DMS53 treated with DMSO at 0.1 percent for 48 hours (cell line): ENCODE data around the gene ZNHIT6.
"Not testable (repeated sequence)": the region's sequence is repeated elsewhere in the genome, so short reads cannot be mapped to it uniquely, and the experiment has no call there.

Experiments
- DNase-seq: peaks from one replicate; lab custom pipeline; 2025; ENCODE audit not compliant: unreplicated experiment; lab: John Stamatoyannopoulos, UW

The ZNHIT6 gene

GRCh38 chr1:85672031-85672660, 36.1 kb downstream of the ZNHIT6 start:
- DNase-seq = no peak

GRCh38 chr1:85665932-85666331, 42.3 kb downstream of the ZNHIT6 start:
- DNase-seq = no peak

- no peak for DNase-seq
Measured at GRCh38 chr1:85663382-85663781, 44.9 kb downstream of the ZNHIT6 start.

DNA sequence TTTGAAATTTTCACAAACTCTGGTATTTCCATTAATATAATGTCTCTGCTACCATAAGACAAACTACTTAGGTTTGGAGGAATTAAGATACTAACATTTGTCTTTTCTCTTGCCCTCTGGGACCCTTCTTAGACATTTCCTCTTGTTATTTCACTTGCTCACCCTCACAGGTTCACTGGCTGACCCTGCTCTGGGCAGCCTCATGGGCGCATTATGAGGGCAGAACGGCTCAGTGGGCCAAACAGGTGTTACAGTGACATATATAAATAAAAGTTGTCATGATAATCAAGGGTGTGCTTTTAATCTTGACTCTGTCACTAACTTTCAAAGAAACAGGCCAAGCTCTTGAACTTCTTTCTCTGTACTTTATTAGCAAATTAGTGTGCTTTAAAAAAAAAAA, 46.5 kb downstream of the ZNHIT6 start:
- no peak for DNase-seq

DNA sequence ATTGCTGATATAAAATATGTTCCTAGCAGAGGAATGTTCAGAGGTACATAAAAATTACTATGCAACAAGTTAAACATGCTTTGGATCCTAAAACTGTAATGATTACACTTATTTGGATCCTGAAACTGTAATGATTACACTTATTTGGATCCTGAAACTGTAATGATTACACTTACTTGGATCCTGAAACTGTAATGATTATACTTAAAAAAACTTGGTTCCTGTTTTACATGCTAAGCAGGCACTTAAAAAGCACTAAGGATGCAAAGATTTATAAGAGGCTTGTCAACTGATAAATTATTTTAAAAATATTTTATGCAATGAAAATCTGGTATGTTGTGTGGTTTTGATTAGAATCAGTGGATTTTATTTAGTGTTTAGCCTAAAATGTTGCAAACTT, 47.7 kb downstream of the ZNHIT6 start:
- no peak for DNase-seq

- DNase-seq = no peak
Measured at GRCh38 chr1:85659174-85659573, 49.1 kb downstream of the ZNHIT6 start.

DNA sequence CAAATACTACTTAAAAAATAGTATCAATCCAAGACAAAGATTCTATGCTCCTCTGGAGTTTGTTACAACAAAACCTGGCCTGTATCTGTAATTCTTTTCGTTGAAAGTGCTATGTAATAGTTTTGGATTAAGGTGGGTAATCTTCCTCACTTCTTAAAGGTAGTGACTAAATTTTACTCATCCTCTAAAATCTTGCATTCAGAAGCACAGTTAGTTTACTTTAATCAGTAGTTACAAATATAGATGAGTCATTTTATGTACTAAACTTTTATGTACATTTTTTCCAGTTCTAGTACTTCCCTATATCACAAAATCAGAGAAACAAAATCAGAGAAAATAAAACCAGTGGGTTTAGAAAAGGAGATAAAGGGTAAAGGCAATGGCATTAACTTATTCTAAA, 51.3 kb downstream of the ZNHIT6 start:
- no peak for DNase-seq

GRCh38 chr1:85656256-85656655, 52.0 kb downstream of the ZNHIT6 start:
- no peak for DNase-seq

DNA sequence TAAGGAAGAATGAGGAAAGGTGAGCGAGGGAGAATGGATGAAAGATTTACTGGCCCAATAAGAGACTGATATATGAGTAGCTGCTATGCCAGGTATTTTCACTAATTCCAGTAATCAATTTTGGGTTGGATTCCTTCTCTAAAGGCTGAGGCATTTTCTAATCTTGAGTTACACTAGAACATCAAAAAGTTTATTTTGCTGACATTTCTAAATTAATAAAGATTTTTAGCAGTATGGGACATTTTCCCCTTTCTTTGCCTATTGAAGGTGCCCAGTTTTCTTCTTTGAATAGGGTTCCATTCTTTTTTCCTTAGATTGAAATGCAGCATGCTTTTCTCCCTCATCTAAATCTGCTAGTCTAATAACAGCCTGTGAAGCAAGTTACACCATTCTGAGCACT, 52.9 kb downstream of the ZNHIT6 start:
- DNase-seq = no peak

DNA sequence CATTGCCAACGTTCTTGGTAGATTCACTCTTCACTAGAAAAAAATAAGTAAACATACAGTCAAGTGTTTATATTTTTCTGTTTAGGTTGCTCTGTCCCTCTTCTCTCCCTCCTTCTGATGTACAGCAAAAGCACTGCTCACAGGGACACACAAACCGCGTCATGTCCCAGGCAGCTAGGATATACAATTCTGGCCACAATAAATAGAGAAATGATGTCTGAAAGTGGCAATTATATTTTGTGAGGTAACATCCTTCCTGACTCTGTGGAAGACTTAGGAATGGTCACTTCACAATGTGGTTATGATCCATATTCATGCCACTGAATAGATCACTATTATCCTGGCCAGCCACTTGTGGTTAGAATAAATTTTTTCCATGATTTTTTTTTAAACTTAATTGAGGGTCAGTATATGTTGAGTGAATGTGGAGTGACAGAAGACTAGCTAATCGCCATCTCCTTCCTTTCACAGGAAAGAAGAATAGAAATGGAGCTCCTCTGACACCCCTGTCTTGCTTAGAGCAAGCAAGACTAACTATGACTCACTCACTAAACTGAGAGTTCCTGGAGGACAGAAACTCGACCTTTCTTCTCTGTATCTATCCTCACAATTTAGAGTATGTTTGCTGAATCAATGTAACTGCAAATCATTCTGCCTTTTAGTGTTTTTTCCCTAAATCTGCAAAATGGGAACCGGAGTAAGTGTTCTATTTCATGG, 54.0 kb downstream of the ZNHIT6 start:
- peak; percentile 10 for DNase-seq

DNA sequence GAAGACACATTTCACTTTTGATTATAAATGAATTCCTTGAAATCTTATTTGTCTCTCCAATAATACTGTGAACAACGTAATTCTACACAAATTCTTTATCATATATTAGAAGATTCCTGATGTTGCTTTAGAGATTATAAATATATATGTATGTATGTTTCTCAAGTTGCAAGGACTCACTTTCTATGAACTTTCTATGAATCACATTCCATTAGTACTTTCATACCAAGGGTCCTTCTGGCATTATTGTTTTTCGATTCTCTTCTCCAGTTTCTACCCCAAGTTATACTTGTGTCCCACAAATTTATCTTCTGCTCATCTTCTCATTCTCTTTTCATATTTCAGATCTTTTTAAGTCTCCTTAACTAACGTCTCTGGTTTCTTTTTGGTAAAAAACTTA, 55.9 kb downstream of the ZNHIT6 start:
- DNase-seq = no peak

DNA sequence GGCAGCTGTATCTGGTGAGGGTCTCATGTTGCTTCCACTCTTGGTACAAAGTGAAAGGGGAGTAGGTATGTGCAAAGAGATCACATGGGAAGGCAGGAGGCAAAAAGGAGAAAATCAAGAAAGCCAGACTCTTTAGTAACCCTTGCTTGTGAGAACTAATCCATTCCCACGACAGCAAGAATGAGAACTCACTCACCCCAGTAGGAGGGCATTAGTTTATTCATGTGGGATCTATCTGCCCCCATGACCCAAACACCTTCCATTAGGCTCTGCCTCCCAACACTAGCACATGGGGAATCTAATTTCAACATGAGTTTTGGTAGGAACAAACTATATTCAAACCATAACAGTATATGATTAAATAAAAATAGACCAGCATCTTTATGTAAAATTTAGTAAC, 57.6 kb downstream of the ZNHIT6 start:
- DNase-seq = no peak

- DNase-seq = no peak
Measured at GRCh38 chr1:85649591-85649990, 58.6 kb downstream of the ZNHIT6 start.

DNA sequence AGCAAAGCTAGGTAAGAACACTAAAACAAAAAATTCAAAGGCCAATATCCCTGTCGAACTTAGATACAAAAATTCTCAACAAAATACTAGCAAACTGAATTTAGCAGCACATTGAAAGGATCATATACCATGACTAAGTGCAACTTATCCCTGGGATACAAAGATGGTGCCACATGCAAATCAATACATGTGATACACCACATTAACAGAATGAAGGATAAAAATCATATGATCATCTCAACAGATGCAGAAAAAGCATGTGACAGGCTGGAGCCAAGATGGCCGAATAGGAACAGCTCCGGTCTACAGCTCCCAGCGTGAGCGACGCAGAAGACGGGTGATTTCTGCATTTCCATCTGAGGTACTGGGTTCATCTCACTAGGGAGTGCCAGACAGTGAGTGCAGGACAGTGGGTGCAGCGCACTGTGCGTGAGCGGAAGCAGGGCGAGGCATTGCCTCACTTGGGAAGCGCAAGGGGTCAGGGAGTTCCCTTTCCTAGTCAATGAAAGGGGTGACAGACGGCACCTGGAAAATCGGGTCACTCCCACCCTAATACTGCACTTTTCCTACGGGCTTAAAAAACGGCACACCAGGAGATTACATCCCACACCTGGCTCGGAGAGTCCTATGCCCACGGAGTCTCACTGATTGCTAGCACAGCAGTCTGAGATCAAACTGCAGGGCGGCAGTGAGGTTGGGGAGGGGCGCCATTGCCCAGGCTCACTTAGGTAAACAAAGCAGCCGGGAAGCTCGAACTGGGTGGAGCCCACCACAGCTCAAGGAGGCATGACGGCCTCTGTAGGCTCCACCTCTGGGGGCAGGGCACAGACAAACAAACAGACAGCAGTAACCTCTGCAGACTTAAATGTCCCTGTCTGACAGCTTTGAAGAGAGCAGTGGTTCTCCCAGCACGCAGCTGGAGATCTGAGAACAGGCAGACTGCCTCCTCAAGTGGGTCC, 66.4 kb downstream of the ZNHIT6 start:
- DNase-seq = peak; percentile 72

DNA sequence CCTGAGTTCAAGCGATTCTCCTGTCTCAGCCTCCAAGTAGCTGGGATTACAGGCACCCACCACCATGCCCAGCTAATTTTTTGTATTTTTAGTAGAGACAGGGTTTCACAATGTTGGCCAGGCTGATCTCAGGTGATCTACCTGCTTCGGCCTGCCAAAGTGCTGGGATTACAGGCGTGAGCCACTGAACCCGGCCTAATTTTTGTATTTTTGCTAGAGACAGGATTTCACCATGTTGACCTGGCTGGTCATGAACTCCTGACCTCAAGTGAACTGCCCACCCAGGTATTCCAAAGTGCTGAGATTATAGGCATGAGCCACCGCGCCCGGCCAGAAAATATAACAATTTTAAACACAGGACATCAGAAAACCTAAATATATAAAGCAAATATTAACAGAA, 68.3 kb downstream of the ZNHIT6 start:
- DNase-seq = not testable (repeated sequence)

DNA sequence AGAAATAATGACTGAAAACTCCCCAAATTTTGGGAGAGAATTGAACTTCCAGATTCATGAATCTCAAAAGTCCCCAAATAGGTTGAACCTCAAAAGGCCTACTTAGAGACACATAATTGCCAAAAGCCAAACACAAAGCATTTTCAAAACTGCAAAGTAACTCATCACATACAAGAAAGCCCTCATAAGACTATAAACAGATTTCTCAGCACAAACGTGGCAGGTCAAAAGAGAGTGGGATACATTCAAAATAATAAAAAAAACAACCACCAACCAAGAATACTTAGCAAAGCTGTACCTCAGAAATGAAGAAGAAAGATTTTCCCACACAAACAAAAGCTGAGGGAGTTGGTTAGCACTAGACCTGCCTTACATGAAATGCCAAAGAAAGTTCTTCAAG, 69.8 kb downstream of the ZNHIT6 start:
- DNase-seq = no peak

GRCh38 chr1:85630493-85630892, 77.7 kb downstream of the ZNHIT6 start:
- DNase-seq = no peak

DNA sequence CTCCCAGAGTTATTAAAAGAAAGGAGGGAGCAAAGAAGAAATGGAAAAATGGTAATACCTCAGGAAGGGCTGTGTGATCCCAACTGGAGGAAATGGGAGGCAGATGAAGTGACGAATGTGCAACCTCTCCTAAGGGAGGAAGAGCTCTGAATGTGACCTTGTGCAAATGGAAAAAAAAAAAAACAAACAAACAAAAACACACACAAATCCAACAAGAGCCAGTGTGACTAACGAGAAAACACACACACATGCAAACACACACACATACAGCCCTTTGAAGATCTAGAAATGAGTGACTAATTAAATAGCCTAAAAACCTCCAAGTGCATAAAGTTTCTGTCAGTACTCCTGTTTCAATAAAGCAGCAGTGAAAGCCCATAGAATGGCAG, 78.7 kb downstream of the ZNHIT6 start:
- DNase-seq = peak; percentile 71

GRCh38 chr1:85628791-85629531, 79.3 kb downstream of the ZNHIT6 start:
- DNase-seq = peak; percentile 93

GRCh38 chr1:85626818-85627217, 81.4 kb downstream of the ZNHIT6 start:
- no peak for DNase-seq

DNA sequence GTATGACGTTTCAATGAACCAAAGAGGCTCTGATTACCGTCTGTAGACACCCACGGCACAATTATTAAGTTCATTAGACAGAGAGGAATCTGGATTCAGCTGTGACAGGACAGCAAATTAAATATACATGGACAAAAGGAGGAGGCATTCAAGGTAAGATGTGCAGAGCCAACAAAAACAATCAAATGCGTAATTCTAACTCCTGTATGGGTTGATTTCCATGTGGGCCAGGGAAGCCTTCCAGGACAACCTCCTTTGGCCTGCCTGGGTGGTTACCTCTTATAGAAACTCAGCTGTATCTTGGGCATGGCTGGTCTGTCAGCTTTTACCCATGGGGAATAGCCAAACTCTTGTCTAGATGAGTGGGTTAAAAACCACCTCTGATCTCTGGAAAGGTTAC, 83.9 kb downstream of the ZNHIT6 start:
- no peak for DNase-seq
